ENCODE data around the gene SUMF1.

DNA sequence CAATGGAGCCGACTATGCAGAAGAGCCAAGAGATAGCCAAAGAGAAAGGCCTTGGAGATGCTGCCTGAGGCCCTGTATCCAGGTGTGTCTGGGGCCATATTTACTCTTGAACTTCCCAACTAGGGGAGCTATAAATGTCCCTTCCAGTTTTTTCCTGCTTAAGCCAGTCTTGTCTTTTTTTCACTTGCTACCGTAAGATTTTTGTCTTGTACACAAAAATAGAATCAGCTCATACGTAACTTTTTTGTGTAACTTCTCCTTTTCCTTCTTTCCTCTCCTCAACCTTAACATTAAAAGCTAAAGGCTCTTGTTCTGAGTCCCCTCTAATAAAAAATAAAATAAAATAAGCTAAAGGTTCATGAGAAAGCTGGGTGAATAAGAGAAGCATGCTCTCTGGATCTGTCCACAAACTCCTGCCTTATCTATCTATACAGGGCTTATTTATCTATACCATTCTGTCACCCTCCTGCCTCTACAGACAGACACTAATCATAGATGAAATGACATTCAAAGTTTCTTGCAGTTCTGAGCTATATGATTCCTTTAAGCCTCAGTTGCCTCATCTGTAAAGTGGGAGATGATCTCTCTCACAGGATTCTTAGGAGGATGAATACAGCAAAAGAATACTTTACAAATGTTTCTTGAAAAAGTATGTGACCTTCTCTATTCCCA lies 4.6 kb downstream of the SUMF1 start:
- TF ChIP-seq YY1 (IDR thresholded peaks at IDR 0.05; ENCODE audit: insufficient read depth, insufficient read length) (no peak), SUZ12 (IDR thresholded peaks at IDR 0.05; ENCODE audit: extremely low read depth, insufficient read depth, insufficient read length) (no peak), ZNF274 (IDR thresholded peaks at IDR 0.05; ENCODE audit: low read depth, low read length) (no peak)

Data from NT2/D1 (cell line).